ENCODE measurements around the gene PCDHA1.

DNA sequence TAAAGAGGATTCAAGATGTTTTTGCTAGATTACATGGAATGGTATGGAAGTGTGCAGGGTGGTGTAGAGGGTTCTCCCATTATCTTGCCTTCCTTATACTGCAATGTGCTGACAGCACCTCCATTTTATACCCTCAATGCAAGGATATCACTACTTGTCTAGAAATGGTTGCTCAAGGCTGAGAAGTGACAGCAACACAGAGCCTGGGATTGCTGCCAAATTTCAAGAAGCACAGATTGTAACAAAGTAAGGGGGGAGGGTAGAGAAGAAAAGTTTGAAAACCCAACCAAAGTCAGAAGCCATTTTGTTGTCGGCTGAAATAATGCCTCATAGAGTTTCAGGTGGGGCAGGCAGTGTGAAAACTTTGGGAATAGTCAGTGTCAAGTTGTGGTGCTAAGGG lies 210.1 kb downstream of the PCDHA1 start:
- TF ChIP-seq, protein P1, sequence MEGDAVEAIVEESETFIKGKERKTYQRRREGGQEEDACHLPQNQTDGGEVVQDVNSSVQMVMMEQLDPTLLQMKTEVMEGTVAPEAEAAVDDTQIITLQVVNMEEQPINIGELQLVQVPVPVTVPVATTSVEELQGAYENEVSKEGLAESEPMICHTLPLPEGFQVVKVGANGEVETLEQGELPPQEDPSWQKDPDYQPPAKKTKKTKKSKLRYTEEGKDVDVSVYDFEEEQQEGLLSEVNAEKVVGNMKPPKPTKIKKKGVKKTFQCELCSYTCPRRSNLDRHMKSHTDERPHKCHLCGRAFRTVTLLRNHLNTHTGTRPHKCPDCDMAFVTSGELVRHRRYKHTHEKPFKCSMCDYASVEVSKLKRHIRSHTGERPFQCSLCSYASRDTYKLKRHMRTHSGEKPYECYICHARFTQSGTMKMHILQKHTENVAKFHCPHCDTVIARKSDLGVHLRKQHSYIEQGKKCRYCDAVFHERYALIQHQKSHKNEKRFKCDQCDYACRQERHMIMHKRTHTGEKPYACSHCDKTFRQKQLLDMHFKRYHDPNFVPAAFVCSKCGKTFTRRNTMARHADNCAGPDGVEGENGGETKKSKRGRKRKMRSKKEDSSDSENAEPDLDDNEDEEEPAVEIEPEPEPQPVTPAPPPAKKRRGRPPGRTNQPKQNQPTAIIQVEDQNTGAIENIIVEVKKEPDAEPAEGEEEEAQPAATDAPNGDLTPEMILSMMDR (conservative IDR thresholded peaks at IDR 0.05; ENCODE audit: low read length), result no peak
- no peak for TF ChIP-seq EZH2phosphoT487 (IDR thresholded peaks at IDR 0.05; ENCODE audit: borderline replicate concordance, low read depth, low read length)
